Body of pancreas (tissue), 4 donors: Measurements from ENCODE around the gene SLF2. TPM values are rescaled to one million over a fixed set of nuclear protein-coding genes. Genes with fewer than 3 reads are reported as not detected.

ENCODE experiments used
- ATAC-seq: fragments of 150-250 bp; one replicate; pipeline ENCODE4 v1.9.1; 2016
- DNase-seq, 4 donors: peaks; one replicate each; pipeline ENCODE4 v3.0.0-alpha.2; 2019
- H3K27ac ChIP-seq, 4 donors: fragments of 200-600 bp; sonication (generic); 1 replicate in 3 of 4; 2 replicates in 1 of 4; pipeline versions ENCODE4 v1.5.1 to v1.6.1; 2016 to 2019; ENCODE audit warnings: mild to moderate bottlenecking in 1 of 4, mixed read lengths in 1 of 4, moderate library complexity in 1 of 4
- H3K27me3 ChIP-seq, 2 donors: fragments of 200-600 bp; sonication (generic); one replicate each; pipeline ENCODE4 v1.6.0; 2016; ENCODE audit warnings: mild to moderate bottlenecking in 1 of 2
- H3K36me3 ChIP-seq, 2 donors: fragments of 200-600 bp; sonication (generic); replicated peaks in 1 of 2; 2 replicates each; pipeline ENCODE4 v1.5.1; 2016; ENCODE audit warnings: low read depth in 2 of 2; ENCODE audit not compliant: insufficient read depth in 1 of 2
- H3K4me1 ChIP-seq: fragments of 200-600 bp; sonication (generic); one replicate; pipeline ENCODE4 v1.6.0; 2016
- H3K4me3 ChIP-seq, 2 donors: fragments of 200-600 bp; sonication (generic); 1 replicate in 1 of 2; 2 replicates in 1 of 2; pipeline ENCODE4 v1.5.1; 2016 to 2019
- H3K9me3 ChIP-seq, 3 donors: fragments of 200-600 bp; sonication (generic); 1 replicate in 2 of 3; 2 replicates in 1 of 3; pipeline ENCODE4 v1.5.1; 2016
- POLR2A ChIP-seq, 3 donors: fragments of 450-650 bp; IDR thresholded peaks; one replicate each; pipeline ENCODE4 v1.6.1; 2016; ENCODE audit warnings: antibody characterized with exemption in 3 of 3, mild to moderate bottlenecking in 2 of 3
- WGBS, 2 donors: methylation state at CpG; one replicate each; pipeline ENCODE4 v1.1.5; 2017; 5-methylcytosine and 5-hydroxymethylcytosine counted together
- intact Hi-C: fragments of 100-400 bp; cut with DNase I; formaldehyde crosslinking; loops from one replicate; pipeline ENCODE4 v1.15.1; 2023
- total RNA-seq, 2 donors: library from RNA; depleted of rRNA; stranded (reverse); fragments of >200 nt; gene quantifications; one replicate each; pipeline ENCODE4 v1.1.0, GENCODE V29; 2016
- TF ChIP-seq, protein P1 (sequence below), 7 experiments: fragments of 450-650 bp in 4 of 7; fragments of 200-600 bp in 3 of 7; sonication (generic) in 3 of 7; IDR thresholded peaks; one replicate each; pipeline ENCODE4 v1.5.1; 2016 to 2019; ENCODE audit warnings: antibody characterized with exemption in 7 of 7

SLF2 gene
- total RNA-seq, 2 donors from 2014 or later: 16.2 to 26.7 TPM

GRCh38 chr10:100980711-100981110, 67.9 kb downstream of the SLF2 start:
- DNase-seq (no peak), ATAC-seq (no peak)

GRCh38 chr10:100981178-100981772, 68.5 kb downstream of the SLF2 start:
- H3K4me3 ChIP-seq: no peak overlapping the region
- ATAC-seq: no peak
- no peak for DNase-seq
- H3K36me3 ChIP-seq: peaks cover 0 to 7% of the 10 kb centered on the region in 2 donors
- WGBS, 2 donors: 73 to 87% methylated on average over 5 of the region's 5 CpGs
- H3K27me3 ChIP-seq: no peaks in the 10 kb centered on the region
- peaks cover 17% of the 10 kb centered on the region for H3K4me1 ChIP-seq
- intact Hi-C loops: no loop called here
- TF ChIP-seq, protein P1, sequence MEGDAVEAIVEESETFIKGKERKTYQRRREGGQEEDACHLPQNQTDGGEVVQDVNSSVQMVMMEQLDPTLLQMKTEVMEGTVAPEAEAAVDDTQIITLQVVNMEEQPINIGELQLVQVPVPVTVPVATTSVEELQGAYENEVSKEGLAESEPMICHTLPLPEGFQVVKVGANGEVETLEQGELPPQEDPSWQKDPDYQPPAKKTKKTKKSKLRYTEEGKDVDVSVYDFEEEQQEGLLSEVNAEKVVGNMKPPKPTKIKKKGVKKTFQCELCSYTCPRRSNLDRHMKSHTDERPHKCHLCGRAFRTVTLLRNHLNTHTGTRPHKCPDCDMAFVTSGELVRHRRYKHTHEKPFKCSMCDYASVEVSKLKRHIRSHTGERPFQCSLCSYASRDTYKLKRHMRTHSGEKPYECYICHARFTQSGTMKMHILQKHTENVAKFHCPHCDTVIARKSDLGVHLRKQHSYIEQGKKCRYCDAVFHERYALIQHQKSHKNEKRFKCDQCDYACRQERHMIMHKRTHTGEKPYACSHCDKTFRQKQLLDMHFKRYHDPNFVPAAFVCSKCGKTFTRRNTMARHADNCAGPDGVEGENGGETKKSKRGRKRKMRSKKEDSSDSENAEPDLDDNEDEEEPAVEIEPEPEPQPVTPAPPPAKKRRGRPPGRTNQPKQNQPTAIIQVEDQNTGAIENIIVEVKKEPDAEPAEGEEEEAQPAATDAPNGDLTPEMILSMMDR (IDR thresholded peaks at IDR 0.05): no peak
- no peak for TF ChIP-seq POLR2A (IDR thresholded peaks at IDR 0.05)
- no peak overlapping the region for H3K27ac ChIP-seq
- H3K9me3 ChIP-seq: no peaks in the 10 kb centered on the region

More at GRCh38 chr10:100980711-100981110, 67.9 kb downstream of the SLF2 start:
- Histone ChIP-seq H3K36me3 (peaks cover 0 to 7% of the 10 kb centered on the region in 2 donors), H3K9me3 (no peaks in the 10 kb centered on the region), H3K27me3 (no peaks in the 10 kb centered on the region), H3K4me3 (no peak overlapping the region), H3K27ac (no peak overlapping the region), H3K4me1 (peaks cover 12% of the 10 kb centered on the region)
- intact Hi-C loops: no loop called here
- no peak for TF ChIP-seq POLR2A (IDR thresholded peaks at IDR 0.05)
- TF ChIP-seq, protein P1 (IDR thresholded peaks at IDR 0.05): no peak
- 94 to 95% methylated on average over 7 of the region's 7 CpGs for WGBS, 2 donors

DNA sequence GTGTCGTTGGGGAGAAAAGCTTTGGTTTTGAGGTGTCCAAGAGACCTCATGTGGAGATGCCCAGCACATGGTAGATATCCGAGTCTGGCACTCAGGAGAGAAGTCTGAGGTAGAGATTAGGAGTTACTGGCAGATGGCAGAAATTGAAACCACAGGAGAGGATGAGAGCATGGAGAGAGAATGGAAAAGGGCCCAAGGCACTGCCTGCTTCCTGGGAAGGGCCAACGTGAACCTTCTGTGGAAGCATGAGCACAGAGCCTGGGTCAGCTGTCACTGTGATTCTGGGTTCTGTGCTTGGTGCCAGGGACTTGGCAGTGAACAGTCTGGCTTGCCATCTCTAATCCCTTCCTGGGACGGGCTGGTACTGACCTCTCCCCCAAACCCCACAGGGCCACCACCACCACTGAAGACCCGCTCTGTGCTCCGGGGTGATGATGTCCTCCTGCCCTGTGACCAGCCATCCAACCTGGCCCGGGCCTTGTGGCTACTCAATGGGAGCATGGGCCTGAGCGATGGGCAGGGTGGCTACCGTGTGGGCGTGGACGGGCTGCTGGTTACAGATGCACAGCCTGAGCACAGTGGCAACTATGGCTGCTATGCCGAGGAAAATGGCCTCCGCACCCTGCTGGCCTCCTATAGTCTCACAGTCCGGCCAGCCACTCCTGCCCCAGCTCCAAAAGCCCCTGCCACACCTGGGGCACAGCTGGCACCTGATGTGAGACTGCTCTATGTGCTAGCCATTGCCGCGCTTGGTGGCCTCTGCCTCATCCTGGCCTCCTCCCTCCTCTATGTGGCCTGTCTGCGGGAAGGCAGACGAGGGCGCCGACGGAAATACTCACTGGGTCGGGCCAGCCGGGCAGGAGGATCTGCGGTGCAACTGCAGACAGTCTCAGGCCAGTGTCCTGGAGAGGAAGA, 70.4 kb downstream of the SLF2 start:
- intact Hi-C loops: no loop called here
- WGBS, 2 donors: 75 to 89% methylated on average over 10 to 24 of the region's 24 CpGs
- Histone ChIP-seq H3K4me3 (no peak overlapping the region), H3K4me1 (peaks cover 28% of the 10 kb centered on the region), H3K9me3 (no peaks in the 10 kb centered on the region), H3K36me3 (peaks cover 0 to 7% of the 10 kb centered on the region in 2 donors), H3K27ac (no peak overlapping the region), H3K27me3 (no peaks in the 10 kb centered on the region)
- ATAC-seq (no peak), DNase-seq (peak in 3 of 4 donors; percentile 1 to 9 (median 6))
- TF ChIP-seq, protein P1 (IDR thresholded peaks at IDR 0.05): no peak
- TF ChIP-seq POLR2A (IDR thresholded peaks at IDR 0.05): no peak

- Histone ChIP-seq H3K9me3 (no peaks in the 10 kb centered on the region), H3K27me3 (no peaks in the 10 kb centered on the region), H3K27ac (no peak overlapping the region), H3K4me1 (peaks cover 36% of the 10 kb centered on the region), H3K36me3 (peaks cover 0 to 6% of the 10 kb centered on the region in 2 donors), H3K4me3 (no peak overlapping the region)
- 74 to 77% methylated on average over 8 to 12 of the region's 13 CpGs for WGBS, 2 donors
- DNase-seq (peak in 3 of 4 donors; percentile 0 to 9 (median 4)), ATAC-seq (no peak)
- intact Hi-C loops: no loop called here
- TF ChIP-seq, protein P1 (IDR thresholded peaks at IDR 0.05): no peak
- no peak for TF ChIP-seq POLR2A (IDR thresholded peaks at IDR 0.05)
Observed at GRCh38 chr10:100983868-100984671, 71.3 kb downstream of the SLF2 start.
